Measurements from ENCODE around the gene KATNB1.
"Not testable (repeated sequence)": the region's sequence is repeated elsewhere in the genome, so short reads cannot be mapped to it uniquely, and the experiment has no call there.

The KATNB1 gene

DNA sequence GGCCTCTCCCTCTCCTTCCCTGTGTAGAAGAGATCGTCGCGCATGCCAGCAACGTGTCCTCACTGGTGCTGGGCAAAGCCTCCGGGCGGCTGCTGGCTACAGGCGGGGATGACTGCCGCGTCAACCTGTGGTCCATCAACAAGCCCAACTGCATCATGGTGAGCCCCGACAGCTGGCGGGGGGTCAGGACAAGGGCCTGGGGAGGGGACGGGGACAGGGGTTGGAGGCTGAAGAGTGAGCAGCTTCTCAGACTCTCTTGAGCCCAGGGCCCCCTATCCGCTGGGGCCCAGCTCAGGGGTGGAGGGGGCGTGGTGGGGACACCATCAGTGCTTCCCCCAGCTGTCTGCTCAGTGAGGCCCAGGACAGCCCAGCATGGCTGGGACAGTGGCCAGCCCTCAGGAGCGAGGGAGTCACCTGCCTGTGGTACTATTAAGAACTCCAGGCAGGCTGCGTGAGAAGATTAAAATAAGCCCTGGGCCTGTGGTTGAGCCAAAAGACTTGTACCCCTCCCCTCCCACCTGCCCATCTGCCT lies 6.2 kb downstream of the KATNB1 start:
- DNase-seq (ENCODE audit: insufficient read length, low spot score): no peak
- FAIRE-seq: no peak

DNA sequence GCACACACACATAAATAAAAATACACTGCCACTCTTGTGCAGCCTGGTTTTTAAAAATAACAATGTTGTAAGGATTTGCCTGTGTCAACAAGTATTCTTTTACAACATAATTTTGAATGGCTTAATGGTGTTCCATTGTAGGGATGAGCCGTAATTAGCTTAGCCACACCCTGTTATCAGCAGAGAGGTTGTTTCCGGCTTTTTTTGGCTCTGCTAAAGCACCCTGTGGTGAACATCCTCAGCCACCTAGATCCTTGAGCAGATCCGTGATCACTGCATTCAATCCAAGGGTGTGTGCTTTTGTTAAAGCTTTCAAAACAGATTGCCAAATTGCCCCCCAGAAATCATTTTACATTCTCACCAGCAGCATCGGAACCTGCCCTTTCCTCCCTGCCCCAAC lies 7.0 kb downstream of the KATNB1 start:
- no peak for DNase-seq (ENCODE audit: insufficient read length, low spot score)
- no peak for FAIRE-seq

DNA sequence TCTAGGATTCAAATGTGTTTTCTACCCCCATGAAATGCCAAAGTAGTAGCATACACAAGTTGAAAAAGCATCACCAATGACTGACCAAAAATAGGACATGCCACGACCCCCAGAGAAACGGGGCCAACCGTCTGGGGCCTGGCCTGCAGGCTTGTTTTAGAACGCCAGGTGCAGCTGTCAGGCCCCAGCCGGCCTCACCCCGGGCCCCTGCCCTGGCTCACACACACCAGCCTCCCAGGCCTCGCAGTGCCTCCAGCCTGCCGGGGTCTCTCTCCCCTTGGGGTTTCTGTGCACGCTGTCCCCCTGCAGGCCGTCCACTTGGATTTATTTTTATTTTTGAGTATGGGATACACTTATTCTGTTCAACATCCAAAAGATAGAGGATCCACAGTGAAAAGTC lies 7.9 kb downstream of the KATNB1 start:
- DNase-seq (ENCODE audit: insufficient read length, low spot score) (no peak), FAIRE-seq (no peak)

DNA sequence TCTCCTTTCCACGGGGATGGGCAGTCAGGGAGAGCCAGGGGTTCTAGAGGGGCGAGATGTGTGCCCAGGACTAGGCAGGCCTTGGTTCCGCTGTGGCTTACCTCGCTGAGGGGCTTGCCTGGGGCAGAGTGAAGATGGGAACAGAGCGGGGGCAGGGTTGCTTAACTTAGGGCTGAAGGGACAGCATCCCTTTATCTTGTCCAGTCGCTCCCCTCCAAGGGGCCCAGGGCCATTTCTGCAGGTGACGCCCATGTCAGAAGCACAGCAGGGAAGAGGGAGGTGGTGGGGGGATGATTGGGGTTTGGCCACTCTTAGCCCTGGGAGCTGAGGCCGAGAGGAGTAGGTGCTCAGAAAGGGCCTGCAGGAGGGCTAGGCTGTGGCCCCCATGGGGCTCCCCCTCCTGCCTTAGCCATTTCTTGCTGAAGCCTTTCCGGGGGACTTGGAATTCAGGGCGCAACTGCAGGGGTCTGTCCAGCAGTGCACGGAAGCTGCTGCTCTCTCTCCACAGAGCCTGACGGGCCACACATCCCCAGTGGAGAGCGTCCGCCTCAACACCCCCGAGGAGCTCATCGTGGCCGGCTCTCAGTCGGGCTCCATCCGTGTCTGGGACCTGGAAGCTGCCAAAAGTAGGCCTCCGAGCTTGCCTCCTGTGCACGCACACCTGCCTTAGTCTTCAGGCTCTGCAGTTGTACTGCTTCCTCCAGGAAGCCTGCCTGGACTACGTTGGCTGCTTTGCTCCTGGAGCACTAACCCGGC lies 8.5 kb downstream of the KATNB1 start:
- FAIRE-seq: no peak
- DNase-seq (ENCODE audit: insufficient read length, low spot score): no peak

DNA sequence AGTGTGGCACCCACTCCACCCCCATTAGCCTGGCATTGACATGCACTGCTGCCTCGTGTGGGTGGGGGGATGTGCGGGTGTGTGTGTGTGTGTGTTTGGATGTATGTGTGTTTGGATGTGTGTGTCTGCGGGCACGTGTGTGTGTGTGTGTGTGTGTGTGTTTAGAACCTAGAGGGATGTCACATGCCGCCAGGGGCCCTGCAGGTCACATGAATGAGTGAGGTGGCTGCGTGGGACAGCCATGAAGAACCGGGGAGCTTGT lies 9.0 kb downstream of the KATNB1 start:
- DNase-seq (ENCODE audit: insufficient read length, low spot score) (no peak), FAIRE-seq (peak; percentile 86)

DNA sequence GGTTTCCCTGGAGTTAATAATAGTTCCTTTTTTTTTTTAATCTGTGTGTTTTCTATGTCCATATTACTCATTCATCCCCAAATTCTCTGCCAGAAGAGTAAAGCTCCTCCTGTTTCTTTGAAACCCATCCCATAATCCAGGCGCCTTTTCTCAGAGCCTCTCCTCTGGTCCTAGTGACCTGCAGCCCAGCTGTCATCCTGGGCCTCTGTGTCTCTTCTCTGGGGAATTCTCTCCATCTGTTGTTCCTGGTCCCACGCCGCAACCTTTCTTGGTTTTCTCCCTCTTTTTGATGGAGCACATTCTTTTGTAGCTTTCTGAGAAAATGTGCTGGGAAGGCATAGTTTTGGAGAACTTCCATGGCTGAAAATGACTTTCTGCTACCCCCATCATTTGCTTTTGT lies 10.2 kb downstream of the KATNB1 start:
- FAIRE-seq (no peak), DNase-seq (ENCODE audit: insufficient read length, low spot score) (no peak)

DNA sequence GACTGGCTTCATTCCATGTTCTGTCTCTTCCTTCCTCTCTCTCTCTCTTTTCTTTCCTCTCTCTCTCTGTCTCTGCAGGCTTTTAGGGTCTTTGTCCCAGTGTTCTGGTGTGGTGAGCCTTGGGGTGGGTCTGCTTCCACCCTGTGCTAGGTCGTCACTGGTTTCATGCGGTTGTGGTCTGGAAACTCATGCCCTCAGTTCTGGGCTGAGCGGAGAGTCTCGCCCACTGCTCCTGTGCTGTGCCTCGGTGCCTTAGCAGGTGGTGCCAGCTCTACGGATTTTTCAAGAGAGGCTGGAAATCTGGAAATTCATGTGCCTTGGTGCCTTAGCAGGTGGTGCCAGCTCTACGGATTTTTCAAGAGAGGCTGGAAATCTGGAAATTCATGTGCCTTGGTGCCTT lies 10.7 kb downstream of the KATNB1 start:
- FAIRE-seq; DNase-seq (ENCODE audit: insufficient read length, low spot score): not testable (repeated sequence)

DNA sequence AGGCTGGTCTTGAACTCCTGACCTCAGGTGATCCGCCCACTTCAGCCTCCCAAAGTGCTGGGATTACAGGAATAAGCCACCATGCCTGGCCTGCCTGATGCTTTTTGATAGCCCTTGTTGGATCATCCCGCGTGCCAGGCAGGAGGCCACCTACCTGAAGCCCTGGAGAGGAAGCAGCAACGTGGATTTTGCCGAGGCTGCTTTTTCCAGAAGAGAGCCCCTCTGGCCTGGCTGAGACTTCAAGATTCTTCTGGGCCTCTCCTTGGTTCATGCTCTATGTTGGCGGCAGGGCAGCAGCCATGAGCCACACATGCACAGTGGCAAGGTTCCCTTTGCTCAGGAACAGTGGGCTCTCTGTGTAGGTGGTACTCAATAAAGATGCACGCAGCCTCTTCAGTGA lies 11.5 kb downstream of the KATNB1 start:
- no peak for DNase-seq (ENCODE audit: insufficient read length, low spot score)
- no peak for FAIRE-seq

DNA sequence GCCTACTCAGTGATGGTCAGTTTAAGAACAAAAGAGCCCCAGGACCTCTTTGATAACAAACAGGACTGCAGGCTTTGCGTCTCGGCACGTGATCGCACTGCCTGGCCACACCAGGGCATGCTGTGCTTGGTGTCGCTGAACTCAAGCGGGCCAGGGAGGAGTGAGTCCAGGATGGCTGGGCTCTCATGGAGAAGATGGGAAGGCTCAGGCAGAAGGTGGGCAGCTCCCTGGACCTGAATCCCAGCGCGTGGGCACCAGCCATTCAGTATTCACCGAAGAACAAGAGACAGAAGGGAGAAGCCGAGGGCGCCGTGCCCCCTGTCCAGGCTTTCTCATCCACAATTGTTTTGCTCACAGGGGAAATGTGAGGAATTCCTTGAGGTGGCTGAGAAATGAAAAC lies 11.9 kb downstream of the KATNB1 start:
- FAIRE-seq: peak; percentile 4
- no peak for DNase-seq (ENCODE audit: insufficient read length, low spot score)

DNA sequence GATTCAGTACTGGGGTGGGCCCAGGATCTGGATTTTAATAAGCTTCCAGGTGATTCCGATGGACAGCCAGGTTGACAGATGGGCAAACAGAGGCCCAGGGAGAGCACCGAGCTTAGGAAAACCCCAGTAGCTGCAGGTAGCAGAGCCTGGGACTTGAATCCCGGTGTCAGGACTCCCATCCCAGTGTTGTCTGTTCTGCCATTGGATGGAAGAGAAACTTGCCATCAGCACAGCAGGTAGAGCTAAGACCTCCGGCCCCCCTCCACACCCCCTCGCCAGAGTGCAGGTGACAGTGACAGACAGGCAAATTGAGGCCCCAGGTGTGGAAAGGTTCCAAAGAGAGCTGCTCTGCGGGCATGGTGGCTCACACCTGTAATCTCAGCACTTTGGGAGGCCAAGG lies 12.4 kb downstream of the KATNB1 start:
- FAIRE-seq (no peak), DNase-seq (ENCODE audit: insufficient read length, low spot score) (no peak)

DNA sequence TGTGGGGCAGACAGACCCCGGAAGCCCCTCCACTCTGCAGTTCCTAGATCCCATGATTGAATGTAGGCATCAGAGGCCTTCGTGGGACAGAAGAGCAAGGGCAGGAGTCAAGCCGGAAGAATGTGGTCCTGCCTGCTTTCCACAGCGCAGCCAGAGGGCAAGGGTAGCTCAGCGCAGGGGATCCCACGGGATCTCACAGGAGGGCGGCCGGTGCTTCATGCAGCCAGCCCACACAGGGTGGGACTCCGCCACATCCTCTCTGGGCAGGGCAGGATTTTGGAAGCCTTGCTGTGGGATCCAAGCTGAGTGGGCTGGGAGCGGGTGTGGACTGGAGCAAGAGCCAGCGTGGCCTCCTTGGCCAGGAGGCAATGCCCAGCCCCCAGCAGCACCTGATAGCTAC lies 13.0 kb downstream of the KATNB1 start:
- FAIRE-seq (no peak), DNase-seq (ENCODE audit: insufficient read length, low spot score) (no peak)

DNA sequence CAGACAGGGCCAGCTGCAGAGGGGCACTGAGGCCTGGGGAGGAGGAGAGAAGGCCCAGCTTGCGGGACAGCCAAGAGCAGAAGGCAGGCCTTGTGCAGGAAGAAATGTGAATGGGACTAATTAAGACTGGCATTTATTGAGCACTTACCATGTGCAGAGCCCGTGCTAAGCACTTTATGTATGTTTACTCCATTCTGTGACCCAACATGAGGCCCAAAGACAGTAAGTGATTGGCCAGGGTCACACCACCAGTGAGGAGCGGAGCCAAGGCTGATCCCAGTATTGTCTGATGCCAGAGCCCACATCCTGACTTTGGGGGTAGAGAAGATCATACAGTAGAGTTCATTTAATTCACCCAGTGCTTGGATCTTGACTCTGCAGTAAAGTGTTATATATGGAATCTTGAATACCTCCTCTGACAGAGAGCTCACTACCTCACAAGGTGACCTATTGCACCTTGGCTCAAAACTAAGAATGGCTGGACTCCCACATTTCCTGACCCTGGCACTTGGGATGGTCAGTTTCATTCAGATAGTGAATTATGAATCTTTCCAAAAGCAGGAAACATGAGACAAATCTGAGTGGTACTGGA lies 13.6 kb downstream of the KATNB1 start:
- DNase-seq (ENCODE audit: insufficient read length, low spot score) (no peak), FAIRE-seq (no peak)

DNA sequence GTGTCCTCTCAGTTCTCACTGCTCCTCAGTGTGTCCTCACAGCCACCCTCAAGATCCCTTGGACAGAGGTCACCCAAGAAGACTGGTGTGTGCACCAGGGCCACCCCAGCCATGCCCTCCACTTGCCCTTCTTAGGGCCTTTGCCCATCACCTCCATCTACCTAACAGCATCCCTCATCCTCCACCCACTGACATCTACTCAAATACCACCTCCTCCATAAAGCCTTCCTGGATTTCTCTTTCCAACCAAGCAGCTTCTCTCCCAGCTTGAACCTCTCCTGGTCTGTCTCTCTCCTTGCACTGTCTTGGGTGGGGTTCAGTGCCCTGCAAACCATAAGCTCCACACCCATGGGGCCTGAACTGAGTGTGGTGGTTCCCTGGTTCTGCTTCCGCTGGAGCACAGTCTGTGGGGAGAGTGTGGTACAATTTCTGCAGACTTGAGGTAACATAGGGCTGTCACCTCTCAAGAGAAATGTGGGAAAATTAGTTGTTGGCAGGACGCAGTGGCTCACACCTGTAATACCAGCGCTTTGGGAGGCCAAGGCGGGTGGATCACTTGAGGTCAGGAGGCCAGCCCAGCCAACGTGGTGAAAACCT lies 14.4 kb downstream of the KATNB1 start:
- FAIRE-seq (no peak), DNase-seq (ENCODE audit: insufficient read length, low spot score) (no peak)

DNA sequence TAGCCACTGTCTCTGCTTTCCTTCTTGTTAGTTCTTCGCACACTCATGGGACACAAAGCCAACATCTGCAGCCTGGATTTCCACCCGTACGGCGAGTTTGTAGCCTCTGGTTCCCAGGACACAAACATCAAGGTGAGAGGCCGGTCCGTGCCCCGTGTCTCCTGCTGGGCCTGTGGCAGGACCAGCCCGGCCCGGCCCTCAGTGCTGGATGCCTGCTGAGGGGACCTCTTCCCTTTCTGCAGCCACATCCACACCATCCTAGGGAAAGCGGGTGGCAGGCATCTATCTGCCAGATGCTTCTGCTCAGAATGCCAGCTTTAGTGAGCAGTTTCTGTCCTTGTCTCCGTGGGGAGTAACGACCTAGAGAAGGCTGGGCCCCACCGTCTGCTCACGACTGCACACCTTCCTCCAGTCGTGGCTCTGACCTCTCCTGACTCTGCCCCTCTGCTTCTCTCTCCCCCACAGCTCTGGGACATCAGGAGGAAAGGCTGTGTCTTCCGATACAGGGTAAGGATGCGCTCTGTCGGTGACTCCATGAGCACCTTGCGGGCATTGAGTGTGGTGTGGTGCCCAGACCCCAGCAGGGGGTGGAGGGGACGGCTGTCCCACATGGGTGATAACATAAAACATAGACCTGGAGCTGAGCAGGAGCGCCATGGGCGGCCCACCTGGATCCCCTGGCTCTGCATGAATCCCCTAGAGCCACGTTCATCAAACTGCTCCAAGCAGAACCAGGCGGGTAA lies 15.4 kb downstream of the KATNB1 start:
- FAIRE-seq (no peak), DNase-seq (ENCODE audit: insufficient read length, low spot score) (no peak)

DNA sequence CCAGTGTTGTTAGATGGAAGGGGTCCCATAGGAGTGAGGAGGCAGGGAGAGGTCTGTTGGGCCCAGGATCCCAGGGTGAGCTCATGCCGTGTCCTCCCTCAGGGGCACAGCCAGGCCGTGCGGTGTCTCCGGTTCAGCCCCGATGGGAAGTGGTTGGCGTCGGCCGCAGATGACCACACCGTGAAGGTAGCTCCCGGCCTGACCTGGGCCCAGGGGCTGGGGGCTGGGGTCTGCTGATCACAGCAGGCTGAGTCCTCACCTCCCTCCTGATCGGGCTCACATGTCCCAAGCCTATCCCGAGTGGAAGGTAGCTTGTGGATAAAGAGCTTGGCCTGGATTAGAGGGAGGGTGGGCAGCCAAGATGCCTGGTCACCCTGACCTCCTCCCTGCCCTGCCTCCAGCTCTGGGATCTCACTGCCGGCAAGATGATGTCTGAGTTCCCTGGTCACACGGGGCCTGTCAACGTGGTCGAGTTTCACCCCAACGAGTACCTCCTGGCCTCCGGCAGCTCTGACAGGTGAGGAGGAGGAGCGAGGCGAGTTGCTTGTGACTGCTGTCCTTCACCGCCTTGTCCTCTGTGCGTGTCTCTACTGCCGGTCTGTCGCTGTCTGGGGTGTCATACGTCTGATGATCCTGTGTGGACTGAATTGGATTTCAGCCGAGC lies 16.1 kb downstream of the KATNB1 start:
- FAIRE-seq (peak; percentile 76), DNase-seq (ENCODE audit: insufficient read length, low spot score) (no peak)

DNA sequence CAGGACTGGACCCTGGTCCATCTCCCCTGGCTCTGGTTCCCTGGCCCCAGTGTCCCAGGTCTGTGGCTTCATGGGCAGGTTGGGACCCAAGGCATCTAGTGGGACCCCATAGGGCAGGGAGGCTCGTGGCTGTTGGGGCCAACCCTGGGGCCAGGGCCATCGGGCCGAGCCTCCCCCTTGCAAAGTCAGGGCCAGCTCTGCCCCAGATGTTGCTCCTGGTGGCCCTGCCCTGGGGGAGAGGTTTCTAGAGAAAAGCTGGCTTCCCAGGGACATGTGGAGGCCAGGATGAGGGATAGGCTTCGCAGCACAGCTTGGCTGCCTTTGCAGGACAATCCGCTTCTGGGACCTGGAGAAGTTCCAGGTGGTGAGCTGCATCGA lies 16.6 kb downstream of the KATNB1 start:
- DNase-seq (ENCODE audit: insufficient read length, low spot score): no peak
- FAIRE-seq: no peak

DNA sequence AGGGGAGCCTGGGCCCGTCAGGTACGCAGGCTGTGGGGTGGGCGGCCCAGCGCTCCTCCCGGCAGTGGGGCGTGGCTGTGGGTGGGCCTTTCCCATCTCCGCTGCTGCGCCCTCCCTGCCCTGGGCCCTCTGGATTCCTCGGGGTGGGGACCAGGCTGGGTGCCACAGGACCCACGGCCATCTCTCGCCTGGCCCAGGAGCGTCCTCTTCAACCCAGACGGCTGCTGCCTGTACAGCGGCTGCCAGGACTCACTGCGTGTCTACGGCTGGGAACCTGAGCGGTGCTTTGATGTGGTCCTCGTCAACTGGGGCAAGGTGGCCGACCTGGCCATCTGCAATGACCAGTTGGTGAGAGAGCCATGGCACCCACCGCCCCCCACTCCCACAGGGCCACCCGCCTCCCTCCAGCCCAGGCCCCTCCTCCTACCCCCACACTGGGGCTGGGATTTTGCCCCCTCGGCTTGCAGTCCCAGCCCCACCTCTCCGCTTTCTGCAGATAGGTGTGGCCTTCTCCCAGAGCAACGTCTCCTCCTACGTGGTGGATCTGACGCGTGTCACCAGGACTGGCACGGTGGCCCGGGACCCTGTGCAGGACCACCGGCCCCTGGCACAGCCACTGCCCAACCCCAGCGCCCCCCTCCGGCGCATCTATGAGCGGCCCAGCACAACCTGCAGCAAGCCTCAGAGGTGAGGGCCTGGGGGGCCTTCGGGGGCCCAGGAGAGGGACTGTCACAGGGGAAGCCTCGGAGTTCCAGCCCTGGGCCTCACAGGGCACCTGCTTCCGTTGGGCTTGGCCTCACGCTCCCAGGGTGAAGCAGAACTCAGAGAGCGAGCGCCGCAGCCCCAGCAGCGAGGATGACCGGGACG lies 17.2 kb downstream of the KATNB1 start:
- no peak for FAIRE-seq
- no peak for DNase-seq (ENCODE audit: insufficient read length, low spot score)

DNA sequence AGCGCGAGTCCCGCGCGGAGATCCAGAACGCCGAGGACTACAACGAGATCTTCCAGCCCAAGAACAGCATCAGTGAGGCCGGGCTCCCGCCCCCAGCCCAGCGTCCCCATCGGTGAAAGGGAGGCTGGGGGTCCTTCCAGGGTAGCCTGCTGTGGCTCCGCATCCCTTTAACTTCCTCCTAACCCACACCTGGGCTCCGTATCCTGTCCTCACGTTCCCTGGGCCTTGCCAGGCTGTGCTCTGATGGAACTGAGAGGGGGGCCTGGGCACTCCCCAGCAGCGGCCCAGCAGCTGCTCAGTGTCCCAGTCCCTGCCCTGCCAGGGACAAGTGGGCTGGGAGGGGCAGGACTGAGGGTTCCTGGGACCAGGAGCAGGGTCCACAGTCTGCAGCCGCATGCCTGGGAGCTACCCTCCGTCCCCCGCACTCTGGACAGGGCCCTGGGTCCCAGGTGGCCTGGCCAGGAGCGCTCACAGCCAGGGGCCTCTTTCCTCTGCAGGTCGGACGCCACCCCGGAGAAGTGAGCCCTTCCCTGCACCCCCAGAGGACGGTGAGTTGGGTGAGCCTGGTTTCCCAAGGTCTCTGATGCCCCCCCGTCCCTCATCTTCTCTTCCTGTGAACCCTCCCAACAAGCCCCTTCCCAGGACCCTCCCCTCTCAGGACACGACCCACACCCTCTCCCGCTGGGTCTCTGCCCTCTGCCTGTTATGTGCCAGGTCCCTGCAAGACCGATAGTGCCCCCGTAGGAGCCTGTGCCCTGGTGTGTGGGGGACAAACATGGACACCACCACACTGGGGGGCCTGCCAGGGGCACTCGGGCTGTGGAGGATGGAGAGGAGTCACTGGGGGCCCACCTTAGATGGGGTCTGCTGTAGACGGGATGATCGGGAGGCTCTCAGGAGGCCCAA lies 18.1 kb downstream of the KATNB1 start:
- DNase-seq (ENCODE audit: insufficient read length, low spot score) (no peak), FAIRE-seq (no peak)

DNA sequence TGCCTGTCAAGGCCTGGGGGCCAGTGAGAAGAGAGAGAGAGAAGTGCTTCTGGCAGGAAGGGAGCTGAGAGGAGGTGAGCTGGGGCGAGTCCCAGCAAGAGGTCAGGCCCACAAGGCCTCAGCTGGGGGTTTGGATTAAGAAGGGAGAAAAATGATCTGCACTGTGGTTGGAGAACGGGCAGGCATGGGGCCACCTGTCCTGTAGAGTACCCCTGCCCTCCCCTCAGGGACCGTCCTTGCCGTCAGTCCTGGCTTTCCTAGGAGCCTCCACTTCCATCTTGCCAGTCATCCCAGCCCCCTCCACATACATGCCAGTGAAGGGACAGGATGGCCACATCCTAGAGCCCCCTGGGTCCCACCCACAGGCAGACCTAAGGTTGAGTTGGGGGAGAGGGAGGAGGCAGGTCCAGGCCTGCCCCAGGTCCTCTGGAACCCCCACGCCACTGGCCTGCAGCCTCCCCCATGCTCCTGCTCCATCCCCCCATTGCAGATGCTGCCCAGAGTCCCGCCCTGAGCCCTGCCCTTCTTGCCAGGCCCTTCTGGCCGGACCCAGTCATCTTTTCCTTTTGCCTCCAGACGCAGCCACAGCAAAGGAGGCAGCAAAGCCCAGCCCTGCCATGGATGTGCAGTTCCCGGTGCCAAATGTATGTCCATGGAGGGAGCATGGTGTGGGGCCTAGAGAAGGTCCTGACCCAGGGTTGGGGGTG lies 18.9 kb downstream of the KATNB1 start:
- FAIRE-seq: no peak

More for the DNA sequence above, 18.9 kb downstream of the KATNB1 start:
- no peak for DNase-seq (ENCODE audit: insufficient read length, low spot score)

All from HTR-8/SVneo (cell line).